Measurements from ENCODE around the gene IL37. TPM values are rescaled to one million over a fixed set of nuclear protein-coding genes. Genes with fewer than 3 reads are reported as not detected.

Gene IL37
- total RNA-seq, 2 experiments from 2014 or later, result 0.33 to 0.48 TPM

GRCh38 chr2:112959109-112959812, 48.3 kb downstream of the IL37 start:
- H3K4me1 Mint-ChIP-seq, result no peaks in the 10 kb centered on the region
- DNase-seq, result no peak
- H3K27me3 Mint-ChIP-seq, result peaks cover 6% of the 10 kb centered on the region
- no peak overlapping the region for H3K27ac Mint-ChIP-seq
- ChIA-PET CTCF (interaction anchor here (0.6 to 2.7 kb wide), 18 partner anchors 10 to 216 kb away, joined by 3 to 24 read pairs (median 3); partner anchors contain the start of gene IL36G), POLR2A (no interaction called here)
- H3K4me3 Mint-ChIP-seq, result no peak overlapping the region
- H3K9me3 Mint-ChIP-seq, result no peaks in the 10 kb centered on the region
- no peaks in the 10 kb centered on the region for H3K36me3 Mint-ChIP-seq (ENCODE audit: low read depth)

- CTCF ChIA-PET, result interaction anchor here (0.7 to 2.7 kb wide), 6 partner anchors 18 to 211 kb away, joined by 3 to 24 read pairs (median 8); partner anchors contain the start of gene IL36G
- H3K36me3 Mint-ChIP-seq (ENCODE audit: low read depth), result no peaks in the 10 kb centered on the region
- no peaks in the 10 kb centered on the region for H3K9me3 Mint-ChIP-seq
- H3K4me3 Mint-ChIP-seq, result no peak overlapping the region
- peaks cover 2% of the 10 kb centered on the region for H3K27me3 Mint-ChIP-seq
- no peak for DNase-seq
- H3K4me1 Mint-ChIP-seq, result no peaks in the 10 kb centered on the region
- H3K27ac Mint-ChIP-seq, result no peak overlapping the region
- POLR2A ChIA-PET, result no interaction called here
Measured at GRCh38 chr2:112960230-112960825, 49.4 kb downstream of the IL37 start.

GRCh38 chr2:112962308-112963175, 51.6 kb downstream of the IL37 start:
- H3K4me1 Mint-ChIP-seq, result no peaks in the 10 kb centered on the region
- DNase-seq, result no peak
- H3K9me3 Mint-ChIP-seq, result no peaks in the 10 kb centered on the region
- H3K36me3 Mint-ChIP-seq (ENCODE audit: low read depth), result no peaks in the 10 kb centered on the region
- no peak overlapping the region for H3K27ac Mint-ChIP-seq
- ChIA-PET CTCF (interaction anchor here (1.1 to 2.1 kb wide), 4 partner anchors 8 to 213 kb away, joined by 3 to 10 read pairs (median 4); no protein-coding TSS in a partner anchor), POLR2A (interaction anchor here (0.8 kb wide), 1 partner anchor 213 kb away, joined by 4 read pairs; no protein-coding TSS in a partner anchor)
- peaks cover 5% of the 10 kb centered on the region for H3K27me3 Mint-ChIP-seq
- no peak overlapping the region for H3K4me3 Mint-ChIP-seq

GRCh38 chr2:112967023-112967422, 56.1 kb downstream of the IL37 start:
- Mint-ChIP-seq H3K36me3 (ENCODE audit: low read depth) (no peaks in the 10 kb centered on the region), H3K4me1 (peaks cover 4% of the 10 kb centered on the region), H3K27me3 (peaks cover 14% of the 10 kb centered on the region), H3K9me3 (no peaks in the 10 kb centered on the region), H3K27ac (no peak overlapping the region), H3K4me3 (no peak overlapping the region)
- CTCF ChIA-PET, result interaction anchor here (0.9 kb wide), 1 partner anchor 25 kb away, joined by 3 read pairs; no protein-coding TSS in a partner anchor
- DNase-seq, result no peak
- POLR2A ChIA-PET, result no interaction called here

Other genes starting within 250 kb of the IL37 start
- not detected for gene NT5DC4, start 190.1 kb upstream of the IL37 start, total RNA-seq
- 10 to 100 TPM; 63.3 to 66.3 TPM for gene CKAP2L, start 146.6 kb upstream of the IL37 start, total RNA-seq
- gene IL1A, start 126.7 kb upstream of the IL37 start, total RNA-seq, result 1 to 10 TPM; 4.8 to 5.4 TPM
- under 1 TPM in 1 of 2 experiments, not detected in 1; 0.48 TPM for gene IL1B, start 74.4 kb upstream of the IL37 start, total RNA-seq
- gene IL36G, start 66.8 kb downstream of the IL37 start, total RNA-seq, result not detected
- gene IL36A, start 94.3 kb downstream of the IL37 start, total RNA-seq, result not detected
- gene IL36B, start 141.7 kb downstream of the IL37 start, total RNA-seq, result not detected
- not detected for gene IL36RN, start 148.0 kb downstream of the IL37 start, total RNA-seq
- not detected for gene IL1F10, start 156.8 kb downstream of the IL37 start, total RNA-seq
- gene IL1RN, start 216.4 kb downstream of the IL37 start, total RNA-seq, result 1 to 10 TPM; 2.6 to 3.3 TPM